Measurements from ENCODE around the gene EFNA4.
A peak's percentile ranks its signal among the peaks of the same experiment; 100 is the strongest.

The EFNA4 gene, protein sequence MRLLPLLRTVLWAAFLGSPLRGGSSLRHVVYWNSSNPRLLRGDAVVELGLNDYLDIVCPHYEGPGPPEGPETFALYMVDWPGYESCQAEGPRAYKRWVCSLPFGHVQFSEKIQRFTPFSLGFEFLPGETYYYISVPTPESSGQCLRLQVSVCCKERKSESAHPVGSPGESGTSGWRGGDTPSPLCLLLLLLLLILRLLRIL

GRCh38 chr1:155063550-155064110 lies at the start of gene EFNA4:
EFNA4 (plus strand) TSS chr1:155063740; CDS start chr1:155063824, 84 bp downstream.
- DNase-seq: peak; percentile 86

DNA sequence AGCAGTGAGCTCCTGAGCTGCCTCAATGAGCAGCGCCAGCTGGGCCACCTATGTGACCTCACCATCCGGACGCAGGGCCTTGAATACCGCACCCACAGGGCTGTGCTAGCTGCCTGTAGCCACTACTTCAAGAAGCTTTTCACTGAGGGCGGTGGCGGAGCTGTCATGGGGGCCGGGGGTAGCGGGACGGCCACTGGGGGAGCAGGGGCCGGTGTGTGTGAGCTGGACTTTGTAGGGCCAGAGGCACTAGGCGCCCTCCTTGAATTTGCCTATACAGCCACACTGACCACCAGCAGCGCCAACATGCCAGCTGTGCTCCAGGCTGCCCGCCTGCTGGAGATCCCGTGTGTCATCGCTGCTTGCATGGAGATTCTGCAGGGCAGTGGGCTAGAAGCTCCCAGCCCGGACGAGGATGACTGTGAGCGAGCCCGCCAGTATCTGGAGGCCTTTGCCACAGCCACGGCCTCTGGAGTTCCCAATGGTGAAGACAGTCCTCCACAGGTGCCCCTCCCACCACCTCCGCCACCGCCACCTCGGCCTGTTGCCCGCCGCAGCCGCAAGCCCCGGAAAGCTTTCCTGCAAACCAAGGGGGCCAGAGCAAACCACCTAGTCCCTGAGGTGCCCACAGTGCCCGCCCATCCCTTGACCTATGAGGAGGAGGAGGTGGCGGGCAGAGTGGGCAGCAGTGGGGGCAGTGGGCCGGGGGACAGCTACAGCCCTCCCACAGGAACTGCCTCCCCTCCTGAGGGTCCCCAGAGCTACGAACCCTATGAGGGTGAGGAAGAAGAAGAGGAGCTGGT lies 48.6 kb upstream of the EFNA4 start:
- DNase-seq: no peak

GRCh38 chr1:155015527-155016230 lies 47.9 kb upstream of the EFNA4 start:
- DNase-seq: no peak

- DNase-seq: no peak
Observed at GRCh38 chr1:155016231-155016831, 47.2 kb upstream of the EFNA4 start.

- DNase-seq: peak; percentile 90
Observed at GRCh38 chr1:155017041-155017945, 46.2 kb upstream of the EFNA4 start.

DNA sequence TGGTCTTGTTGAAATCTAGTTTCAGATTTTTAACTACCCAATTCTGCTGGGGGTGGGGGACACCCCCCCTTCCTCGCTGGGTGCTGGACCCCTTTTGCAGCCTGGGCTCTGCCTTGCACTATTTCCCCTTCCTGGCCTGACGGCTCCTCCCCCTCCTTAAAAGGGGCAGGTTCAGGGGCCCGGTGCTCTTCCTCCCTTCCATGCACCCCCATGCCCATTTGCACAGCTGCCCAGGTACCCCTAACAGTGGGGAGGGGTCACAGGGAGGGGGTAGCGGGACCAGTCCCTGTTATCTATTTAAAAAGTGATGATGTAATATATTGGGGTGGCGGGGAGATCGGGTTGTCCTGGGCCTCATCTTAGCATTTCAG lies 45.6 kb upstream of the EFNA4 start:
- DNase-seq: no peak

- DNase-seq: no peak
Observed at GRCh38 chr1:155018617-155019348, 44.8 kb upstream of the EFNA4 start.

DNA sequence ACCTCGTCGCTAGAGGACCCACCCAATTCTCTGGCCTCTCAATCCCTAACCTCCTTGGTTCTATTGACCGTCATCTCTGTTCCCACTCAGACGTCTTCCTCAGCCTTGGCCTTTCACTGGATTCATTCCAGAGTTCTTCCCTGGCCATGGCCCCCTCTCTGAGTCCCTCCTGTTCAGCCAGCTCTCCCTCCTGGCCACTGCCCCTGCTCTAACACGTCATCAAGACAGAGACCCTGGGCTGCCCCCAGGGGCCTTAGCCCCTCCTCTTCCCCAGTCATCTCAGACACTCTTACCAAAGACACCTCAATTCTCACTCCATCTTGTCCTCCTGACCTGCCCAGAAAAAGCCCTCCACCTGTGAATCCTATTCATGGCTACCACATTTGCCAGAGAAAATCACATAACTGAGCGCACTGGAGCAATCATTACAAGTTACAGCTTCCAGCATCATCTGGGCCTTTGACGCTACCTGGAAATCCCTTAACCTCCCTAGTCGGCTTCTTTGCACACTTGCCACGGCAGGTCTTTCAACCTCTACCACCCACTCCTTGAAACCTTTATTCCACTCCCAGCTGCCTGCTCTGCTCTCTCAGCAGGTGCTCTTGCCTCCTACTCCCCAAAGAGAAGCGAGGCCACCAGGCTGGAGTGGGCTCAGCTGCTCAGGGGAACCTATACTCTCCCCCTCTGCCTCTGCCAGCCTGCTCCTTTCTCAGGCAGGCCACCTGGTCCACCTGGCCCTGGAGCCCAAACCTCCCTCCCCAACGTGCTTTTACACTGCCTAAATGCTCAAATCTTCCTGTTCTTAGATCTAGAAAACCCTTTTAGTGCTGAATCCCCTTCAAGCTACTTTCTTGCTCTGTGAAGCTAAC lies 43.9 kb upstream of the EFNA4 start:
- no peak for DNase-seq

GRCh38 chr1:155022136-155022926 lies 41.2 kb upstream of the EFNA4 start:
- DNase-seq: no peak

GRCh38 chr1:155022927-155023236 lies 40.7 kb upstream of the EFNA4 start:
- no peak for DNase-seq

DNA sequence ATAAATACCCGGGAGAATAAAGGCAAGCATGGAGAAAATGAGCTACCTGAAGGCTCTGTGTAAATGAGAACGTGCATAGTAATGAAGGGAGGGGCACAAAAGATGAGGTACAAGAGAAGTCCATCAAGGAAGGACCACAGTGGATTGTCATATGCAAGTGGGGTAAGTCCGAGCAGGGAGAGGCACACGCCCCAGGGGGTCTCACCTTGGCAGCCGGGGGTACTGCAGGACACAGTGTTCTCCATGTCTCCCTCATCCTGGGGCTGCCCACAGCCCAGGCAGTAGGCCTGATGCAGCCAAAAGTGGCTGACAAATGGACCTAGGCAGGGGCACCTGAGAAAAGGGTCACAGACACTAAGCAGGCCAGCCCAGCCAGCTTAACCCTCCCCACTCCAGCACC lies 39.9 kb upstream of the EFNA4 start:
- DNase-seq: no peak

GRCh38 chr1:155024315-155024714 lies 39.2 kb upstream of the EFNA4 start:
- DNase-seq: no peak

GRCh38 chr1:155026154-155026553 lies 37.4 kb upstream of the EFNA4 start:
- no peak for DNase-seq

DNA sequence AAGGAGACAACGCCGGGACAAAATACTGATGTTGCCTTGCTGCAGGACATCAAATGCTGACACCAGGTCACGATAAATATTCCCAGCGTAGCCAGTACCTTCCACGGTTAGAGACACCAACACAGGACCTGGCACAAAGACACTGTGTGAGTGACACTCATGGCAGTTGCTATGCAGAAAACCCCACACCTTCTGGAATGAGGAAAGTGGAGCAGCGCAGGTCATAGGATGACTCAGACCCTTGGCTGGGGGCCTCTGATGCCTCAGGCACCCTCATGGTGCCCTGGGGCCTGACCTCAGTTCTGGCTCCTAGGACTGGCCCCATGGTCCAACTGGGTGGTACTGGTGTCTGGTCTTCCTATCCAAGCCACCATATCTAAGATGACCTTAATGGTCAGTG lies 37.0 kb upstream of the EFNA4 start:
- DNase-seq: no peak

GRCh38 chr1:155029513-155030242 lies 33.9 kb upstream of the EFNA4 start:
- no peak for DNase-seq

DNA sequence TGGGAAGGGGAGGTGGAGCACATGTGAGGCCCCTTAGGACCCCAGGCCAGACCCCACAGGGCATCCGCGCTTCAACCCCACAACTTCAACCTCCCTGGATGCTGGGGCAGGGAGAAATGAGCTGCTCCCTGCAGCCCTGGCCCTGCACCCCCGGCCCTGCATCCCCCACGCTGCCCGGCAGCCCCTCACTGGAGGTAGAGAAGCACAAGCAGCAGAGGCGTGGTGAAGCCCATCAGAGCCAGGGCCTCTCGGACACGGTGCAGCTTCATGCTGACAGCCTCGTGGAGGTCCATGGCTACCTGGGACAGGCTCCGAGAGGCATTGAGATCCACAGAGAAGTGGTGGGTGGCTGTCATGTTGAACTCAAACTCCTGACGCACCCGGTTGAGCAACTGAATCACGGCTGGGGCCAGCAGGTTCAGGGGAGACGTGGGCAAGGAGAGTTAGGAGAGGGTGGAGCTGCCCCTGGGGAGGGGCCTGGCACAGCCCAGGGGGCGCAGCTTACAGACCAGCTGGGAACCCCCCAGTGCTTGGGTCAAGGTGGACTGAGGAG lies 33.2 kb upstream of the EFNA4 start:
- DNase-seq: no peak

- no peak for DNase-seq
Observed at GRCh38 chr1:155030899-155031298, 32.6 kb upstream of the EFNA4 start.

- DNase-seq: no peak
Observed at GRCh38 chr1:155032886-155033285, 30.7 kb upstream of the EFNA4 start.

GRCh38 chr1:155033524-155033923 lies 30.0 kb upstream of the EFNA4 start, which contains the start of the genes DCST1 and DCST2:
DCST1 (plus strand) TSS chr1:155033824; CDS start chr1:155034037, 213 bp downstream.
DCST2 (minus strand) TSS chr1:155033781; CDS start chr1:155033701, 80 bp downstream.
- no peak for DNase-seq
